GM23338 (cell line): ENCODE results near the gene KRT9. TPM values are rescaled to one million over a fixed set of nuclear protein-coding genes. Genes with fewer than 3 reads are reported as not detected.

ENCODE experiments used
- ATAC-seq: fragments of 200-7000 bp; cut with Tn5 transposase; 3 replicates; pipeline ENCODE4 v1.9.1; 2020
- DNase-seq: peaks from one replicate; pipeline ENCODE4 v3.0.0-alpha.2; 2015; ENCODE audit warnings: low spot score
- H2AFZ ChIP-seq: fragments of 200-600 bp; sonication (generic); 2 replicates; pipeline ENCODE4 v1.8.0; 2016; ENCODE audit warnings: antibody characterized with exemption, mild to moderate bottlenecking, moderate library complexity
- H3F3A ChIP-seq: fragments of 200-600 bp; sonication (generic); replicated peaks from 2 replicates; pipeline ENCODE4 v1.8.0; 2017; ENCODE audit warnings: antibody characterized with exemption, mixed run types, low read depth
- H3K27ac ChIP-seq: fragments of 200-600 bp; sonication (generic); 2 replicates; pipeline ENCODE4 v1.6.1; 2016; ENCODE audit warnings: low read depth
- H3K27me3 ChIP-seq: fragments of 200-600 bp; sonication (generic); 2 replicates; pipeline ENCODE4 v1.8.0; 2016; ENCODE audit warnings: mild to moderate bottlenecking, mixed run types, moderate library complexity; ENCODE audit not compliant: insufficient read depth
- H3K36me3 ChIP-seq: fragments of 200-600 bp; sonication (generic); 2 replicates; pipeline ENCODE4 v1.8.0; 2016; ENCODE audit warnings: mild to moderate bottlenecking; ENCODE audit not compliant: insufficient read depth
- H3K4me1 ChIP-seq: fragments of 200-600 bp; sonication (generic); 2 replicates; pipeline ENCODE4 v1.8.0; 2016; ENCODE audit warnings: mild to moderate bottlenecking, moderate library complexity; ENCODE audit not compliant: insufficient read depth
- H3K4me2 ChIP-seq: fragments of 200-600 bp; sonication (generic); 2 replicates; pipeline ENCODE4 v1.7.1; 2017; ENCODE audit warnings: mixed run types
- H3K4me3 ChIP-seq: fragments of 200-600 bp; sonication (generic); 2 replicates; pipeline ENCODE4 v1.6.1; 2016; ENCODE audit warnings: mixed run types
- H3K79me2 ChIP-seq: fragments of 200-600 bp; sonication (generic); replicated peaks from 2 replicates; pipeline ENCODE4 v1.8.0; 2017; ENCODE audit warnings: mild to moderate bottlenecking; ENCODE audit not compliant: insufficient read depth
- H3K9me2 ChIP-seq: fragments of 200-600 bp; sonication (generic); 2 replicates; pipeline ENCODE4 v1.8.0; 2017; ENCODE audit not compliant: insufficient read depth
- H4K20me1 ChIP-seq: fragments of 200-600 bp; sonication (generic); replicated peaks from 2 replicates; pipeline ENCODE4 v1.8.0; 2017; ENCODE audit warnings: mild to moderate bottlenecking; ENCODE audit not compliant: insufficient read depth
- H3K27ac Mint-ChIP-seq: 2 replicates; pipeline ENCODE4 v1.8.0; 2020; ENCODE audit warnings: inconsistent platforms, mild to moderate bottlenecking, moderate library complexity, mixed read lengths
- H3K27me3 Mint-ChIP-seq: 3 replicates; pipeline ENCODE4 v1.8.0; 2022; ENCODE audit warnings: low read depth, mild to moderate bottlenecking, moderate library complexity, mixed read lengths, inconsistent platforms; ENCODE audit not compliant: insufficient read depth, poor library complexity
- H3K36me3 Mint-ChIP-seq: 3 replicates; pipeline ENCODE4 v1.8.0; 2021; ENCODE audit warnings: low read depth, mild to moderate bottlenecking, inconsistent platforms, moderate library complexity, mixed read lengths
- H3K4me1 Mint-ChIP-seq: 3 replicates; pipeline ENCODE4 v1.8.0; 2020; ENCODE audit warnings: mild to moderate bottlenecking, inconsistent platforms, mixed read lengths
- H3K4me3 Mint-ChIP-seq: 3 replicates; pipeline ENCODE4 v1.8.0; 2021; ENCODE audit warnings: moderate library complexity, mild to moderate bottlenecking, inconsistent platforms, mixed read lengths
- H3K9me3 Mint-ChIP-seq: 3 replicates; pipeline ENCODE4 v1.8.0; 2020; ENCODE audit warnings: moderate library complexity, mild to moderate bottlenecking, inconsistent platforms, mixed read lengths
- CREB1 ChIP-seq: fragments of 250-450 bp; sonication (Bioruptor Pico); IDR thresholded peaks from 2 replicates; pipeline ENCODE4 v1.5.0; 2020; ENCODE audit warnings: low read depth, mild to moderate bottlenecking, moderate library complexity
- CTCF ChIP-seq, 2 experiments: fragments of 200-600 bp in 1 of 2; sonication (generic) in 1 of 2; conservative IDR thresholded peaks; 2 replicates each; pipeline versions ENCODE4 v1.5.1 to v1.6.1; 2016 to 2017; ENCODE audit warnings: antibody characterized with exemption in 2 of 2, low read depth in 2 of 2, mild to moderate bottlenecking in 2 of 2, moderate library complexity in 1 of 2
- NANOG ChIP-seq: IDR thresholded peaks from 2 replicates; pipeline ENCODE4 v1.6.1; 2016; ENCODE audit warnings: antibody characterized with exemption, borderline replicate concordance
- POLR2AphosphoS5 ChIP-seq: IDR thresholded peaks from 2 replicates; pipeline ENCODE4 v1.6.1; 2016; ENCODE audit warnings: antibody characterized with exemption, low read depth
- STAT1 ChIP-seq: IDR thresholded peaks from one replicate; pipeline ENCODE4 v1.6.1; 2016; ENCODE audit warnings: antibody characterized with exemption; ENCODE audit not compliant: unreplicated experiment
- ZNF462 ChIP-seq: fragments of 250-450 bp; sonication (Bioruptor Pico); IDR thresholded peaks from 2 replicates; pipeline ENCODE4 v1.5.0; 2020; ENCODE audit warnings: mild to moderate bottlenecking, moderate library complexity
- polyA plus RNA-seq: library from polyadenylated mRNA; unstranded; fragments of >200 nt; fragmentation: Nextera tagmentation; extraction: Ambion mirVana; gene quantifications from 2 replicates; pipeline ENCODE4 v1.2.1, GENCODE V29; 2016
- total RNA-seq: library from RNA; depleted of rRNA; stranded (reverse); fragments of >200 nt; shearing (Covaris generic); gene quantifications from 2 replicates; pipeline ENCODE4 v1.2.3, GENCODE V29; 2014

The KRT9 gene
- total and polyA plus RNA-seq, 2 experiments from 2014 or later = not detected

GRCh38 chr17:41547378-41547841, 24.4 kb downstream of the KRT9 start:
- no peak for ATAC-seq
- Mint-ChIP-seq H3K27ac (no peak overlapping the region), H3K36me3 (no peaks in the 10 kb centered on the region), H3K9me3 (peaks cover 7% of the 10 kb centered on the region), H3K27me3 (peaks cover 28% of the 10 kb centered on the region), H3K4me3 (no peak overlapping the region), H3K4me1 (peaks cover 22% of the 10 kb centered on the region)
- no peaks in the 10 kb centered on the region for H3K79me2 ChIP-seq
- no peaks in the 10 kb centered on the region for H3K9me2 ChIP-seq
- no peak overlapping the region for H3K27ac ChIP-seq
- H3F3A ChIP-seq = no peaks in the 10 kb centered on the region
- TF ChIP-seq POLR2AphosphoS5 (no peak), CREB1 (CRISPR knock-in tag) (no peak), STAT1 (no peak), CTCF (conservative IDR thresholded peaks at IDR 0.05; ENCODE audit: low read depth in 2 of 2) (no peak), NANOG (no peak), ZNF462 (CRISPR knock-in tag) (no peak)
- H3K4me1 ChIP-seq = peaks cover 16% of the 10 kb centered on the region
- no peak for DNase-seq
- H4K20me1 ChIP-seq = no peaks in the 10 kb centered on the region
- H3K4me3 ChIP-seq = no peak overlapping the region
- H2AFZ ChIP-seq = peak overlapping the region; percentile 56; the same call in 1 of the 2 replicates
- no peaks in the 10 kb centered on the region for H3K27me3 ChIP-seq
- no peaks in the 10 kb centered on the region for H3K36me3 ChIP-seq
- no peak overlapping the region for H3K4me2 ChIP-seq
